ENCODE measurements around the gene CSK.

The CSK gene

GRCh38 chr15:74840851-74841775, 59.2 kb downstream of the CSK start:
- no peak for DNase-seq

DNA sequence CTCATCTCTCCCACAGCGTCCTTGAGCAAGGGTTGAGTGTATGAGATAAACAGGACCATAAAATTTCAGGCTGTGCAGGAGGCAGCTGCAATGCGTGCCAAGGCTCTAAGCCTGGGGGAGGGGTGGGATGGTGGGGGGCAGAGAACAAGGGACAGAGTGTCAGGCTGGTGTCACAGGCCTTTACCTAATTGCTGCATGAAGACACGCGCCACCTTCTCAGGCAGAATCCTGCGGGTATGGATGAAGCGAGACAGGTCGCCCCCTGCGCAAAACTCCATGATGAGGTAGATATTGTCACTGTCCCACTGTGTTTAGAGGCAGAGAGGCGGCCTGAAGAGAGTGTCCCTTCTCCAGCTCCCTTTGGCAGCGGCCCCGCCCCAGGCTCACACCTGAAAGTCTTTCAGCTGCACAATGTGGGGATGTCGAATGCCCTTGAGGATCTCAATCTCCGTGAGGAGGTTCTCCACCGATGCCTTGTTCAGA, 60.1 kb downstream of the CSK start:
- DNase-seq: no peak

GRCh38 chr15:74842581-74843444, 60.9 kb downstream of the CSK start, which contains the start of gene ULK3:
TSS of gene ULK3 (minus strand) at chr15:74843156. CDS start at chr15:74843105, 51 bp downstream.
- peak; percentile 28 to 98 (median 86) for DNase-seq

DNA sequence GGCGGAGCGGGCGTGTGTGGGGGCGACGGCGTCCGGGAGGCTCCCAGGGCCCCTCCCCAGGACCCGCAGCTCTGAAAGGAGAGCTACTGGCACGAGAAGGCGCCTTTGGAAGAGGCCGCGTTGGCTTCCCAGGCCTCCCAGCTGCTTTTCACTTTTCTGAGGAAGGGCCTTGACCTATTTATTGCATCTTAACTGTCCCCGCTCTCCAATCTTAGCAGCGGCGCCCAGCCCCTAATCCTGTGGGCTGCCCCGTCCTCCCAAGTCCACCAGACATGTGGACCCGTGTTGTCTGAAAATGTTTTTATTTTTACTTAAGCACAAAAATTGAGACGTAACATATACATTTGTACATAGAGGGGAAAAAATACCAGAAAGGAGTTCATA, 61.6 kb downstream of the CSK start:
- peak in 1 of 51 donors; percentile 49 for DNase-seq

DNA sequence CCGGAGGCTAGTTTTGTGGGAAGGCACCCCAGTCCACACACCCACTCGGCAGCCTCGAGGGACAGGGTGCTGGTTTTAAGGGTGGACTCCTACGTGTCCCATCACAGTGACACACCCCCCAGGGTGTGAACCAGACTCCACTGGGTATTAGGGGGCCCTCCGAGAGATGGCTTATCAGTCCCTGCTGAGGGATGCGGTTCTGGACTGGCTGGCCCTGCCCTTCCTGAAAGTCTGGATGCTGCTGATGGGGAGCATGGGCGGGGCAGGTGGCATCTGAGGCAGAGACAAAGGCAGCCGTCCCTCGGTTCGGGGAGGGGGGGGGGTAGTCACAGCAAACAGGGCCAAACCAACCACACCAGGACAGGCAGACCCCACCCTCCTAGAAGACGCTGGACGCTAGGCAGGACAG, 62.0 kb downstream of the CSK start:
- no peak for DNase-seq

DNA sequence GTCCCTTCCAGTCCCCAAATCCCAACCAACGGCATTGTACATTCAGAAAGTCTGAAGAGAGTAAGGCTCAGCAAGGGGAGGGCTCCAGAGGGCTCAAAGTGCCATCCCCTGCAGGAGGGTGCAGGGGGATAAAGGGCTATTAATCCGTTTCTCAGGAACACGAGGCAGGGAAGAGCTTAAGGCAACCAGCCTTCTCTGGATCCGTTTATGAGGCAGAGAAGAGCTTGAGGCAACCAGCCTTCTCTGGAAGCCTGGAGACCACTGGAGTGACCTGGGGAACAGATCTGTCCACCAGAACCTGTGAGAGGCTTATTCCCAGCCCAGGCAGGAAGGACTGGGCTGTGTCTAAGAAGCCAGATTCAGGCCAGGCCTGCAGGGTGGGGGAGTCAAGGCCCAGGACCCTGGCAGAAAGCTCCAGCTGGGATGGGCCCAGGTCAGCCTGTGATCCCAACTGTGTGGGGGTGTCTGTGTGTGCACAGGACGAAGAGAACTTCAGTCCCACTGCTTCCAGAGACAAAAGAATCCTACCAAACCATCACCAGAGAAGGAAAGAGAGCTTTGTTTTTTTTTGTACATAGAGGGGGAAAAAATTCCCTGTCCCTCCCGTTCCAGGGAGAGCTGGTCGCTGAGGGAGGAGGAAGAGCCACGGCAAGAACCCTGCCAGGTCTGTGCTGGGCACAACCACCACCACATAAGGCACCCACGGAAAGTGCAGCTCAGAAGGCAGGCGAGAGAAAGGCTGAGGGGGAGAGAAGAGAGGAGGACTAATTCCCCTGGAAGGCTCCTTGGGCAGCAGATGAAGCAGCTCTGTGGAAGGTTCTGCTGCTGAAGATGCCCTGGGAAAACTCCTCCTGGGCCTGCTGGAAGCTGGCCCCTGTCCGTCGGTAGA, 62.7 kb downstream of the CSK start:
- DNase-seq: no peak

DNA sequence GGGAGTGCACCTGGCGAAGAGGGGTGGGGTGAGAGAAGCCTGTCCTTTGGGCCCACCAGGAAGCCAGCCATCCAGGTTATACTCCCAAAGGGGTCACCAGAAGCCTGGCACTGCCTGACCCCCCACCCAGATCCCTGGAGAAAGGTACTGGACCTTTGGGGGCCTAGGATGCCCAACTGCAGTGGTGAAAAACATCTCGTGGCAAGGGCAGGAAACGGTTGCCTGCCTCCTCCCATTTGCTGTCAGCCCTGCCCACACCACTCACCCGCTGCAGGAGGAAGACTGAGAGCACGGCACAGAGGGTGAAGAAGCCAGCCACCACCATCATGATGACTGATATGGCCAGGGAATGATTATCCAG, 63.3 kb downstream of the CSK start:
- DNase-seq: no peak

GRCh38 chr15:74845581-74845980, 63.7 kb downstream of the CSK start:
- no peak for DNase-seq

GRCh38 chr15:74847432-74847831, 65.6 kb downstream of the CSK start:
- peak in 7 of 51 donors; percentile 7 to 41 (median 24) for DNase-seq

DNA sequence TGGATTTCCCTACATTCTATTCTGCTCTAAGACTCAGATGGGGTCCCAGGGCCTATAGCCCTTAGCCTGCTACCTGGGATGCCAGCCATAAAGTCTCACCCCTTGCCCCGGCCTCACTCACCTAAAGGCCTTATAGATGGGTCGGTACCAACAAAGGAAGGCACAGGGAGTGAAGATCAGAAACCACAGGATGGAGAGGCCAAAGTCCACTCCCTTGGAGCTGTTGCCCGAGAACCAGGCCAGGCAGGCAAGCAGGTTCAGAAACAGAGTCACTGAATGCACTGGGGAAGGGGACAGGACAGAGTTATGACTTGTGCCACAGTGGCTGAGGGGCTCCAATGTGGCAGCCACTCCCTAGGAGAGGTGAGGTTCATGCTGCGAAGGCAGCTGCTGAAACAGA, 68.5 kb downstream of the CSK start:
- DNase-seq: no peak

DNA sequence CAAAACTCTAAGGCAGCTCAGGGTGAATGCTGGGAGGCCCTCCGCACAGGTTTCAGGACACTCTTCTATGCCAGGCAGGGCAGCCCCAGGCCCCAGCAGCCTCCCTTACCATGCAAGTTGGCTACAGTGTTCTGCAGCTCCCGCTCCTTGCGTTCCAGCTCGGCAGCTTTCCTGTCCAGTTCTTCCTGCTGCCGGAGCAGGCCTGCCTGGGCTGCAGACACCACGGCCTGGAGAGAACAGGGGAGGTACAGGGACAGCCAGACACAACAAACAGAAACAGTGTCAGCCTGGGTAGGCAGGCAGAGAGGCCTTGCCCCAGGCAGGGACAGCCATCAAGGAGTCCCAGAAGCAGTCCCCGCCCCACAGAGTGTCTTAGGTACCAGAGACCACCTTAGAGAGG, 70.1 kb downstream of the CSK start:
- no peak for DNase-seq
